Osteocyte (in vitro differentiated cells): ENCODE measurements around the gene ITIH2. TPM values are rescaled to one million over a fixed set of nuclear protein-coding genes. Genes with fewer than 3 reads are reported as not detected.
"Not testable (repeated sequence)": the region's sequence is repeated elsewhere in the genome, so short reads cannot be mapped to it uniquely, and the experiment has no call there.

Source experiments
- DNase-seq: peaks from one replicate; pipeline ENCODE4 v3.0.0; 2021; ENCODE audit warnings: mixed read lengths; ENCODE audit not compliant: unreplicated experiment; ENCODE audit errors: extremely low spot score
- H3K27ac Mint-ChIP-seq: one replicate; pipeline ENCODE4 v1.8.0; 2021; ENCODE audit warnings: mild to moderate bottlenecking, mixed read lengths; ENCODE audit not compliant: unreplicated experiment
- H3K27me3 Mint-ChIP-seq: one replicate; pipeline ENCODE4 v1.8.0; 2021; ENCODE audit warnings: mixed read lengths; ENCODE audit not compliant: unreplicated experiment
- H3K36me3 Mint-ChIP-seq: one replicate; pipeline ENCODE4 v1.8.0; 2021; ENCODE audit warnings: mixed read lengths; ENCODE audit not compliant: unreplicated experiment
- H3K4me1 Mint-ChIP-seq: one replicate; pipeline ENCODE4 v1.8.0; 2021; ENCODE audit warnings: mixed read lengths; ENCODE audit not compliant: unreplicated experiment
- H3K4me3 Mint-ChIP-seq: one replicate; pipeline ENCODE4 v1.8.0; 2021; ENCODE audit warnings: mild to moderate bottlenecking, moderate library complexity, mixed read lengths; ENCODE audit not compliant: unreplicated experiment
- H3K9me3 Mint-ChIP-seq: one replicate; pipeline ENCODE4 v1.8.0; 2021; ENCODE audit warnings: mixed read lengths; ENCODE audit not compliant: unreplicated experiment
- CTCF ChIP-seq: fragments of 200-600 bp; sonication (generic); IDR thresholded peaks from 2 replicates; pipeline ENCODE4 v1.5.0; 2021; ENCODE audit warnings: antibody characterized with exemption, mild to moderate bottlenecking, moderate library complexity
- total RNA-seq: library from RNA; stranded (reverse); gene quantifications from 2 replicates; pipeline ENCODE4 v1.2.1, GENCODE V29; 2021

Gene ITIH2
- total RNA-seq, 1 donor from 2014 or later, result not detected

- Mint-ChIP-seq H3K9me3 (peaks cover 19% of the 10 kb centered on the region), H3K36me3 (no peaks in the 10 kb centered on the region), H3K4me3 (no peak overlapping the region), H3K27me3 (no peaks in the 10 kb centered on the region), H3K27ac (no peak overlapping the region), H3K4me1 (no peaks in the 10 kb centered on the region)
- TF ChIP-seq CTCF, result no peak
- DNase-seq, result no peak
Measured at GRCh38 chr10:7689591-7689990, 13.5 kb upstream of the ITIH2 start.

- not testable (repeated sequence) for H3K27me3 Mint-ChIP-seq, H3K4me3 Mint-ChIP-seq, H3K36me3 Mint-ChIP-seq, H3K27ac Mint-ChIP-seq, DNase-seq, H3K4me1 Mint-ChIP-seq
- peaks cover 19% of the 10 kb centered on the region for H3K9me3 Mint-ChIP-seq
Measured at GRCh38 chr10:7690885-7691597, 12.1 kb upstream of the ITIH2 start.

GRCh38 chr10:7692368-7692767 is 10.7 kb upstream of the ITIH2 start:
- not testable (repeated sequence) for H3K36me3 Mint-ChIP-seq, H3K4me1 Mint-ChIP-seq, H3K27ac Mint-ChIP-seq, DNase-seq, H3K27me3 Mint-ChIP-seq, H3K4me3 Mint-ChIP-seq
- peaks cover 19% of the 10 kb centered on the region for H3K9me3 Mint-ChIP-seq

GRCh38 chr10:7693194-7693593 is 9.9 kb upstream of the ITIH2 start:
- H3K9me3 Mint-ChIP-seq, result peaks cover 19% of the 10 kb centered on the region
- not testable (repeated sequence) for H3K4me3 Mint-ChIP-seq, H3K36me3 Mint-ChIP-seq, DNase-seq, H3K27ac Mint-ChIP-seq, H3K27me3 Mint-ChIP-seq, H3K4me1 Mint-ChIP-seq

GRCh38 chr10:7696545-7696944 is 6.6 kb upstream of the ITIH2 start:
- DNase-seq, result no peak
- no peak for TF ChIP-seq CTCF
- Mint-ChIP-seq H3K9me3 (peaks cover 16% of the 10 kb centered on the region), H3K27ac (no peak overlapping the region), H3K36me3 (no peaks in the 10 kb centered on the region), H3K4me3 (no peak overlapping the region), H3K4me1 (no peaks in the 10 kb centered on the region), H3K27me3 (no peaks in the 10 kb centered on the region)

- Mint-ChIP-seq H3K4me1 (no peaks in the 10 kb centered on the region), H3K27ac (no peak overlapping the region), H3K27me3 (no peaks in the 10 kb centered on the region), H3K36me3 (no peaks in the 10 kb centered on the region), H3K9me3 (peaks cover 13% of the 10 kb centered on the region), H3K4me3 (no peak overlapping the region)
- no peak for DNase-seq
- no peak for TF ChIP-seq CTCF
Measured at GRCh38 chr10:7697426-7697825, 5.7 kb upstream of the ITIH2 start.
